Lung (tissue), 12 donors: ENCODE results near the gene SHANK2. TPM values are rescaled to one million over a fixed set of nuclear protein-coding genes. Genes with fewer than 3 reads are reported as not detected.

ENCODE experiments used
- ATAC-seq: fragments of 200-7000 bp; cut with Tn5 transposase; one replicate; pipeline ENCODE4 v1.9.1; 2020; ENCODE audit warnings: moderate number of reproducible peaks; ENCODE audit not compliant: insufficient read depth, low FRiP score
- DNase-seq, 3 donors: peaks; one replicate each; pipeline ENCODE4 v3.0.0-alpha.2; 2013 to 2017
- H3K27ac ChIP-seq, 2 donors: one replicate each; pipeline ENCODE4 v1.5.1; 2013; ENCODE audit warnings: mild to moderate bottlenecking in 2 of 2, moderate library complexity in 2 of 2, control low read depth in 1 of 2, inconsistent platforms in 1 of 2, low read depth in 1 of 2, low read length in 1 of 2
- H3K27me3 ChIP-seq, 3 donors: one replicate each; pipeline ENCODE4 v1.5.1; 2013; ENCODE audit warnings: low read length in 2 of 3; ENCODE audit not compliant: control insufficient read depth in 3 of 3, insufficient read depth in 3 of 3
- H3K36me3 ChIP-seq, 4 donors: one replicate each; pipeline ENCODE4 v1.5.1; 2013; ENCODE audit warnings: low read length in 4 of 4, mild to moderate bottlenecking in 1 of 4, moderate library complexity in 1 of 4; ENCODE audit not compliant: control insufficient read depth in 4 of 4, insufficient read depth in 4 of 4
- H3K4me1 ChIP-seq, 5 donors: one replicate each; pipeline ENCODE4 v1.5.1; 2013; ENCODE audit warnings: low read length in 5 of 5, mild to moderate bottlenecking in 2 of 5, moderate library complexity in 1 of 5; ENCODE audit not compliant: control insufficient read depth in 5 of 5, insufficient read depth in 5 of 5
- H3K4me3 ChIP-seq: one replicate; pipeline ENCODE4 v1.5.1; 2013; ENCODE audit warnings: mild to moderate bottlenecking, control low read depth, moderate library complexity
- H3K9ac ChIP-seq, 2 donors: one replicate each; pipeline ENCODE4 v1.5.1; 2013; ENCODE audit warnings: low read length in 2 of 2, control low read depth in 1 of 2; ENCODE audit not compliant: insufficient read depth in 1 of 2
- H3K9me3 ChIP-seq, 4 donors: one replicate each; pipeline ENCODE4 v1.5.1; 2013; ENCODE audit warnings: low read length in 3 of 4, mild to moderate bottlenecking in 1 of 4, moderate library complexity in 1 of 4; ENCODE audit not compliant: control insufficient read depth in 4 of 4, insufficient read depth in 3 of 4
- CTCF ChIP-seq: IDR thresholded peaks from 2 replicates; pipeline ENCODE4 v1.5.1; 2012; ENCODE audit warnings: mild to moderate bottlenecking; ENCODE audit errors: control extremely low read depth, extremely low read depth
- whole genome bisulfite sequencing, 2 donors: extraction: QIAGEN DNeasy Blood & Tissue Kit; methylation state at CpG; one replicate each; pipeline ENCODE4 v1.1.7; 2013; 5-methylcytosine and 5-hydroxymethylcytosine counted together
- polyA plus RNA-seq, 2 donors: library from polyadenylated mRNA; stranded (reverse); fragments of 200-250 nt; gene quantifications; one replicate each; pipeline ENCODE4 v1.2.1, GENCODE V29; 2013
- total RNA-seq, 2 donors: library from RNA; depleted of rRNA in 1 of 2; stranded (reverse); fragments of >200 nt in 1 of 2; gene quantifications; one replicate each; pipeline ENCODE4 v1.2.1, GENCODE V29; 2014 to 2021
- donor health status: control.
- donor health status: control.
- donor health status: Bipolar disorder and iron deficiency.
- donor health status: healthy.
- donor health status: DM: yes; HTN: yes; CAD: no.

Gene SHANK2
- total and polyA plus RNA-seq, 4 donors: 3.0 to 55.4 (median 25.9) TPM

GRCh38 chr11:71204748-71205664 is 47.4 kb downstream of the SHANK2 start:
- Histone ChIP-seq H3K27me3 (no peaks in the 10 kb centered on the region), H3K9me3 (no peaks in the 10 kb centered on the region), H3K36me3 (no peaks in the 10 kb centered on the region), H3K27ac (no peak overlapping the region), H3K9ac (no peak overlapping the region), H3K4me3 (no peak overlapping the region), H3K4me1 (peaks cover 0 to 9% (median 5%) of the 10 kb centered on the region in 5 donors)
- ATAC-seq (no peak), DNase-seq (no peak)
- TF ChIP-seq CTCF: no peak
- WGBS, 2 donors: 90 to 91% methylated on average over 18 of the region's 18 CpGs

GRCh38 chr11:71204294-71204693 is 48.1 kb downstream of the SHANK2 start:
- H3K36me3 ChIP-seq: no peaks in the 10 kb centered on the region
- WGBS, 2 donors: 88 to 89% methylated on average over 16 of the region's 16 CpGs
- no peaks in the 10 kb centered on the region for H3K9me3 ChIP-seq
- no peak overlapping the region for H3K9ac ChIP-seq
- ATAC-seq (no peak), DNase-seq (no peak)
- no peaks in the 10 kb centered on the region for H3K27me3 ChIP-seq
- peaks cover 0 to 9% (median 5%) of the 10 kb centered on the region in 5 donors for H3K4me1 ChIP-seq
- no peak overlapping the region for H3K27ac ChIP-seq
- no peak overlapping the region for H3K4me3 ChIP-seq
- TF ChIP-seq CTCF: no peak

DNA sequence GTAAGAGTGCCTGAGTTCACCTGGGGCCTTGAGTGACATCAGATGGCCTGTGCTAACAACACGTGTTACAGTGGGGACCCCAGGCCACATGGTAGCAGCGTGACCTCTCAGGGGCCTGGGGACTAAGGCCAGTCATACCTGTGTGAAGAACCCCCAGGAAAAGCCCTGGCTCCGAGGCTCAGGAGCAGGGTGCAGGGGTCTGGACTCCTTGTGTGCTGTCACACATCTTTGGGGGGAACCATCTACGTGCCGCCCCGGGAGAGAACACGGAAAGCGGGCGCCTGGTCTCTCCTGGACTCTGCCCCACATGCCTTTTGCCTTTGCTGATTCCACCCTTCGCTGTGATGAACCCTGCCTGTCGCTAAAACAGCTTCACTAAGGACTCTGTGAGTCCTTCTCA is 48.7 kb downstream of the SHANK2 start:
- Histone ChIP-seq H3K9me3 (no peaks in the 10 kb centered on the region), H3K27ac (no peak overlapping the region), H3K9ac (no peak overlapping the region), H3K36me3 (no peaks in the 10 kb centered on the region), H3K4me3 (no peak overlapping the region), H3K4me1 (peaks cover 0 to 9% (median 5%) of the 10 kb centered on the region in 5 donors), H3K27me3 (no peaks in the 10 kb centered on the region)
- no peak for DNase-seq
- no peak for ATAC-seq
- no peak for TF ChIP-seq CTCF
- WGBS, 2 donors: 92 to 95% methylated on average over 11 of the region's 11 CpGs
